GM19351 (cell line): ENCODE results near the gene CFAP69.

ENCODE experiments used
- ATAC-seq: cut with Tn5 transposase; IDR thresholded peaks from one replicate; pipeline ENCODE4 v1.9.1; 2021; ENCODE audit warnings: mild to moderate bottlenecking, moderate library complexity; ENCODE audit not compliant: unreplicated experiment

The CFAP69 gene

DNA sequence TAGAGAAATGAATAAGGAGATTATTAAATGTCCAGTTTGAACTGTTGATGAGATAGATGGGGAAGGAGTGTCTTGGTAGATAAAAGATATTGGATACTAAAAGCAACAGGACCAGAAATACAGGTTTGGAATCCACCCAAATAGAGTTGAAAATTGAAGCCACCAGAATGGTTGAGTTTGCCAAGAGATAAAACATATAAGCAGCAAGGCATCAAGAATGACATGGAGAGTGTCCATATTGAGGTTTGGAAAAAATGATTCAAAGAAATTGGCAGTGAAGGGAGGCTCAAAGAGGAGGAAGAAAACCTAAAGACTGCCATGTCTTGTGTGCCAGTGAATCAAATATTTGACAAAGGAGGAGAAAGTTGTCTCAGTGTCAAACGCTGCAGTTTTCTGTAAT lies 24.2 kb downstream of the CFAP69 start:
- ATAC-seq, result no peak

DNA sequence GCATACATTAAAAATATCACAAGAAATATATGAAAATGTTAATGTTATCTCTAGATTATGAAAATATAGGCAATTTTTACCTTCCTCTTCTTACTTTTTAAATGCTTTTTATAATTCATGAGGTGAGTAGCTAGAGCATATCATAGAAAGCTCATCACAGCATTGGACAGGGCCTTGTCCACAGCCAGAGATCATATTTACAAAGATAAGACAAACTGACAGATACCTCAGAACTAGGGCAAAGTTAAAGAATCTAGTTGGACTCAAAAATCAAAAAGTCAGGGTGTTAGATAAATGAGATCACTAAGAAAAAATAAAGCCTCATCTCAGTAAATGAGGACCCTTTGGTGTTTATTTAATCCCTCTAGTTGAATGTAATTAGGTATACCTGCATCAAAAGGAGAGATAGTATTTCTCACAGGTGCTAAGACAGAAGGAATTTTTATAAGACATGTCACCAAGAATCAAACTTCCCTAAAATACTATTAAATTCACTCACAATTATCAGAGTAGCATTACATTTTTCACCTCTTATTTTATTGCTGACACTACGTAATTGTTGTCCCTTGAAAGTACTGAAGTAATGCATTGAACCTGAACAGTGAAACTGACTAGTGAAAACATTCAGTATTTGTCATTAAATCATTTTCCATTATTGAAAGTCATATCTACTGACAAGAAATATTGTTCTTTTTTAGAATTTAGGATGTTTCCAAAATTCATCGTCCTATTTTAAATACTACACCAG lies 25.6 kb downstream of the CFAP69 start:
- no peak for ATAC-seq

DNA sequence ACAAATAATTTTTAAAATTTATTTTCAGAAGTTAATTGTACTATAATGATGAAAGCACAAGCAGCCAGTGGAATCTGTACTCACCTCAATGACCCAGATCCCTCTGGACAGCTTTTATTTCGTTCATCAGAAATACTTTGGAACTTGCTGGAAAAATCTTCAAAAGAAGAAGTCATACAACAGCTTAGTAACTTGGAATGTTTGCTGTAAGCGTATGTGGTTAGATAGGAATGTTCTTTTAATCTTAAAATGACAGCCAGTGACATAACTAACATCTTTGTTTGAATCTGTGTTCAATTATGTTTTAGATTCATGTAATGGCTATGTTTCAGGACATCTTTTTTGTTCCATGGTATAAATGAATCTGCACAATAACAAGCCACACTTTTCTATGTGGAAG lies 26.8 kb downstream of the CFAP69 start:
- ATAC-seq, result no peak

GRCh38 chr7:90272242-90272641 lies 27.3 kb downstream of the CFAP69 start:
- ATAC-seq, result no peak

- ATAC-seq, result no peak
Measured at GRCh38 chr7:90274161-90274560, 29.2 kb downstream of the CFAP69 start.

GRCh38 chr7:90276033-90276728 lies 31.2 kb downstream of the CFAP69 start:
- ATAC-seq, result no peak

- no peak for ATAC-seq
Measured at GRCh38 chr7:90288154-90288553, 43.2 kb downstream of the CFAP69 start.

DNA sequence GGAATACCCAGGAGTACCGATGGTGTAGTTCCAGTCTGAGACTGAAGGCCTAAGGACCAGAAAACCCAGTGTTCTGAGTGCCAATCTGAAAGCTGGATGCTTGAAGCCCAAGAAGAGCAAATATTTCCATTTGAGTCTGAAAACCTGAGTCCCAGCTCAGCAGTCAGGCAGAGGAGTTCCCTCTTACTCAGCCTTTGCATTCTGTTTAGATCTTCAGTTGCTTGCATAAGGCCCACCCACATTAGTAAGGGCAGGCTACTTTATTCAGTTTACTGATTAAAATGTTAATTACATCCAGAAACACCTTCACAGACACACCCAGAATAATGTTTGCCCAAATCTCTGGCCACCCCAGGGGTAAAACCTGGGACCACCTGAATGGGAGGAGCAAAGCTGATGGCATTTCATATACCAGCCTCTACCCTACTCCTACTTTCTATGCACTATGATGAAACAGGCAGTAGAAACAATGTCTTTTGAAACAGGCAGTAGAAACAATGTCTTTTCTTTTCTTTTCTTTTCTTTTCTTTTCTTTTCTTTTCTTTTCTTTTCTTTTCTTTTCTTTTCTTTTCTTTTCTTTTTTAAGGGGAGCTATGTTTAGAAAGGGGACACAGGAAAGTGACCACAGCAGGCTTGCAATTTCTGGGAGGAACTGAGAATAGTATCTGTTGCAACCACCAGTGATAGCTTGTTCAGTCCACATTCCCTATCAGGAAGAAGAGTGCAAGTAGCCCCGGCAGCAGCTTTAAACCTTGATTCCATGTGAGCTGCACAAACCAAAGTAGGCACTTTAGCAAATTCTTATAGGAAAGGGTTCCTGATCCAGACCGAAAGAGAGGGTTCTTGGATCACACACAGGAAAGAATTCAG lies 45.5 kb downstream of the CFAP69 start:
- ATAC-seq, result no peak

GRCh38 chr7:90298145-90299038 lies 53.4 kb downstream of the CFAP69 start:
- ATAC-seq, result peak; percentile 91

DNA sequence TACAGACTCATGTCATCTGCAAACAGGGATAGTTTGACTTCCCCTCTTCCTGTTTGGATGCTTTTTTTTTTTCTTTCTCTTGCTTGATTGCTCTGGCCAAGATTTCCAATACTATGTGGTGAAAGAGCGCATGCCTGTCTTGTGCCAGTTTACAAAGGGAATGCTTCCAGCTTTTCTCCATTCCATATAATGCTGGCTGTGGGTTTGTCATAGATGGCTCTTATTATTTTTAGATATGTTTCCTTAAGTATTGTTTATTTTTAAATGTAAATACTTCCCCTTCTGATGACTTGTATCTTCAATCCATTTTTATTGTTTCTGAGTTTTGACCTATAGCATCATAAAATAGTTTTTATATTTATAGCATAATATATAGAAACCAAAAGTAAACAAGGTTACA lies 58.3 kb downstream of the CFAP69 start:
- no peak for ATAC-seq

GRCh38 chr7:90309872-90310271 lies 64.9 kb downstream of the CFAP69 start:
- ATAC-seq, result no peak

GRCh38 chr7:90311175-90311574 lies 66.2 kb downstream of the CFAP69 start:
- ATAC-seq, result no peak

GRCh38 chr7:90312745-90313144 lies 67.8 kb downstream of the CFAP69 start:
- ATAC-seq, result peak; percentile 66

- ATAC-seq, result no peak
Measured at GRCh38 chr7:90313907-90314306, 68.9 kb downstream of the CFAP69 start.

DNA sequence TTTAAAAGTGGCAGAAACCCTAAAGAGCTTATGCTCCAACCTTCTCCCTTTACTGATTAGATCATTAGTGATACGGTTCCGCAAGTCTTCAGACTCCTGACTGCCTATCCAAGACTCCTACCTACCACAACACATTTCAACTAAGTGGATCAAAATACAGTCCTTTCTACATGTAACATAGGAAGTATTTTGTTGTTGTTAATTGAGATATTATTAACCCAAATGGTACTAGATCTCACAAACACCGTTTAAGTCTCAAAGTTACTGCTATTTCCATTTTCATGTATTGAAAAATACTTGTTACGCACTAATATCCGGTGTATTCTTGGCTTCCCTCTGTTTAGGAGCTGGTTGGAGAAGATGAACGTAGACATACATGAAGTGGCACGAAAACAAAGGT lies 75.0 kb downstream of the CFAP69 start:
- no peak for ATAC-seq

GRCh38 chr7:90320418-90320800 lies 75.4 kb downstream of the CFAP69 start:
- no peak for ATAC-seq

DNA sequence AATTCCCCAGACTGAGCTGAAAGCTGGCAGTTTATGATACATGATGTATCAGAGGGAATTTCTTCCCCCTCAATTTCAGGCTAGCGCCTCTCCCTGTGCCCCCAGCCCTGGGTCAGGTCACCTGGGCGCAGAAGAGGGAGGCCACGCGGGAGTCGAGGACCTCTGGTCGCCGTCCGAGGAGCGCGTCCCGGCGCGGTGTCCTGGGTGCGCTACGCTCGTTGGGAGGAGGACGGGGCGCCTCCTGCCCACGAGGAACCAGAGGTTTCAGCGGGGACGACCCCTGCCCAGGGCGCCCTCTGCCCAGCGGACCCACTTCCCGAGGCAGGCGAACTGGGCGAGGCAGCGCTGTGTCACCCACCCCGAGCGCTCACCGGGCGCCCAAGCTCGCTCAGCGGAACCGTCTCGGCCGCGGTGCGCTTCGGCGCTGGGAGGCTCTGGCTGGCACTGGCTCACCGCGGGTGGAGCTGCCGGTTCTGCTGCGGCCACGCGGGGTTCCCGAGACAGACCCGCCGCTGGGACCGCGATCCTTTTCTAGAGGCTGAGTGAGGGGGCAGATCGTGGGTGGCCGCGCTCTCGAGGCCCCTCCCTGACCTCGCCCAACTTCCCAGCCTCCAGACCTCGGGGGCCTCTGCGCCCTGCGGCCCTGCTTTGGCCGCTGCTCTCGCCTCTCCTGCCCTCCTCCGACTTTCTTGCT lies 76.0 kb downstream of the CFAP69 start, which contains the start of gene FAM237B:
FAM237B (minus strand) TSS at position 504 of the 694 bp plus-strand sequence. CDS start 1,556 bp downstream, outside the sequence.
- no peak for ATAC-seq

GRCh38 chr7:90322837-90323236 lies 77.9 kb downstream of the CFAP69 start:
- ATAC-seq, result no peak

- ATAC-seq, result no peak
Measured at GRCh38 chr7:90326500-90326899, 81.5 kb downstream of the CFAP69 start.
